ENCODE measurements around the gene EFNA1. TPM values are rescaled to one million over a fixed set of nuclear protein-coding genes. Genes with fewer than 3 reads are reported as not detected.

The EFNA1 gene
- polyA plus RNA-seq, 1 of the 3 experiments (the other 2 are of a cell fraction), result 14.4 TPM

DNA sequence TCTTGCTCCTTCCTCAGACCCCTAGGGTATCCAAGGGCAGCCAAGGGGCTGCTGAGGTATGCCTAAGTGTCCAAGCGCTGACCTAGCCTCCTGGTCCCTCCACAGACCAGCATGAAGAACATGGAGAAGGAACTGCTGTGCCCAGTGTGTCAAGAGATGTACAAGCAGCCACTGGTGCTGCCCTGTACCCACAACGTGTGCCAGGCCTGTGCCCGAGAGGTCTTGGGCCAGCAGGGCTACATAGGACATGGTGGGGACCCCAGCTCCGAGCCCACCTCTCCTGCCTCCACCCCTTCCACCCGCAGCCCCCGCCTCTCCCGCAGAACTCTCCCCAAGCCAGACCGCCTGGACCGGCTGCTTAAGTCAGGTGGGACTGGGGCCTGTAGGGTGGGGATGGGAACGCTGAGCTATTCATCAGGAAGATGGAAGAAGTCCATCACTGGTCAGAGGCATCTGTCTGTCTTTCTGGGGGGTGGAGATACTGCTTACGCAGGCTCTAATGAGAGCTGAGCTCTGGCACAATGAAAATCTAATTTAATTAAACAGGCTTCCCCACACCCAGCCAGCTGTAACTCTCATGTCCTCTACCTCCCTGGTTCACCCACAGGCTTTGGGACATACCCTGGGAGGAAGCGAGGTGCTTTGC, 47.7 kb downstream of the EFNA1 start:
- WGBS (ENCODE audit: low lambda C conversion rate), result 100% methylated on average over 3 of the region's 12 CpGs
- TF ChIP-seq MEF2A (IDR thresholded peaks at IDR 0.05; ENCODE audit: borderline replicate concordance, low read depth) (no peak), GATA2 (CRISPR knock-in tag; IDR thresholded peaks at IDR 0.05) (no peak), USF1 (IDR thresholded peaks at IDR 0.05; ENCODE audit: borderline replicate concordance, low read depth) (no peak)
- TF ChIP-seq, protein P1, sequence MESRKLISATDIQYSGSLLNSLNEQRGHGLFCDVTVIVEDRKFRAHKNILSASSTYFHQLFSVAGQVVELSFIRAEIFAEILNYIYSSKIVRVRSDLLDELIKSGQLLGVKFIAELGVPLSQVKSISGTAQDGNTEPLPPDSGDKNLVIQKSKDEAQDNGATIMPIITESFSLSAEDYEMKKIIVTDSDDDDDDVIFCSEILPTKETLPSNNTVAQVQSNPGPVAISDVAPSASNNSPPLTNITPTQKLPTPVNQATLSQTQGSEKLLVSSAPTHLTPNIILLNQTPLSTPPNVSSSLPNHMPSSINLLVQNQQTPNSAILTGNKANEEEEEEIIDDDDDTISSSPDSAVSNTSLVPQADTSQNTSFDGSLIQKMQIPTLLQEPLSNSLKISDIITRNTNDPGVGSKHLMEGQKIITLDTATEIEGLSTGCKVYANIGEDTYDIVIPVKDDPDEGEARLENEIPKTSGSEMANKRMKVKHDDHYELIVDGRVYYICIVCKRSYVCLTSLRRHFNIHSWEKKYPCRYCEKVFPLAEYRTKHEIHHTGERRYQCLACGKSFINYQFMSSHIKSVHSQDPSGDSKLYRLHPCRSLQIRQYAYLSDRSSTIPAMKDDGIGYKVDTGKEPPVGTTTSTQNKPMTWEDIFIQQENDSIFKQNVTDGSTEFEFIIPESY (IDR thresholded peaks at IDR 0.05; ENCODE audit: borderline replicate concordance, low read depth), result no peak
- ChIA-PET CTCF (interaction anchor here (0.6 to 14.8 kb wide), 19 partner anchors 9 to 124 kb away, joined by 3 to 496 read pairs (median 6); partner anchors contain the start of genes ADAM15, MTX1 and THBS3), POLR2A (interaction anchor here (0.5 to 2.8 kb wide), 7 partner anchors 9 to 190 kb away, joined by 3 to 27 read pairs (median 5); partner anchors contain the start of genes EFNA1 and THBS3)
- Histone ChIP-seq H3K9me3 (no peaks in the 10 kb centered on the region), H3K79me2 (ENCODE audit: insufficient read depth) (peaks cover 38% of the 10 kb centered on the region), H3F3A (replicated peaks; ENCODE audit: insufficient read depth) (peaks cover 29% of the 10 kb centered on the region), H3K9ac (no peak overlapping the region), H3K4me2 (peak overlapping the region; percentile 94), H4K20me1 (ENCODE audit: insufficient read depth) (no peaks in the 10 kb centered on the region), H3K36me3 (replicated peaks in 1 of 2; ENCODE audit: control insufficient read depth in 1 of 2, insufficient read depth in 2 of 2, low read length in 1 of 2) (peaks cover 23 to 38% of the 10 kb centered on the region in 2 experiments), H3K4me1 (ENCODE audit: control insufficient read depth in 1 of 2, insufficient read depth in 2 of 2, low read depth in 1 of 2, low read length in 1 of 2) (peaks cover 0 to 33% of the 10 kb centered on the region in 2 experiments; a peak in 3 of 4 replicates), H3K27ac (ENCODE audit: low read depth in 2 of 2, low read length in 1 of 2) (peak overlapping the region in 1 of 2 experiments; percentile 92; a peak in 2 of 4 replicates), H3K9me2 (no peaks in the 10 kb centered on the region), H2AFZ (ENCODE audit: low read depth) (no peak overlapping the region), H3K4me3 (ENCODE audit: low read depth in 2 of 2, low read length in 1 of 2) (peak overlapping the region; percentile 75 to 93), H3K27me3 (ENCODE audit: insufficient read depth) (no peaks in the 10 kb centered on the region)
- no peak for DNase-seq

- Histone ChIP-seq H3K4me3 (ENCODE audit: low read depth in 2 of 2, low read length in 1 of 2) (no peak overlapping the region), H3K27me3 (ENCODE audit: insufficient read depth) (no peaks in the 10 kb centered on the region), H3K9me2 (no peaks in the 10 kb centered on the region), H3K27ac (ENCODE audit: low read depth in 2 of 2, low read length in 1 of 2) (peak overlapping the region in 1 of 2 experiments; percentile 92; a peak in 2 of 4 replicates), H3K9ac (no peak overlapping the region), H3K9me3 (no peaks in the 10 kb centered on the region), H3K36me3 (replicated peaks in 1 of 2; ENCODE audit: control insufficient read depth in 1 of 2, insufficient read depth in 2 of 2, low read length in 1 of 2) (peaks cover 25 to 35% of the 10 kb centered on the region in 2 experiments), H3K4me2 (peak overlapping the region; percentile 94; the same call in 1 of the 2 replicates), H2AFZ (ENCODE audit: low read depth) (no peak overlapping the region), H3K4me1 (ENCODE audit: control insufficient read depth in 1 of 2, insufficient read depth in 2 of 2, low read depth in 1 of 2, low read length in 1 of 2) (peaks cover 0 to 33% of the 10 kb centered on the region in 2 experiments; a peak in 3 of 4 replicates), H3K79me2 (ENCODE audit: insufficient read depth) (peaks cover 33% of the 10 kb centered on the region), H4K20me1 (ENCODE audit: insufficient read depth) (no peaks in the 10 kb centered on the region), H3F3A (replicated peaks; ENCODE audit: insufficient read depth) (peaks cover 29% of the 10 kb centered on the region)
- WGBS (ENCODE audit: low lambda C conversion rate), result 100% methylated on average over 3 of the region's 9 CpGs
- ChIA-PET POLR2A (interaction anchor here (2.0 to 2.8 kb wide), 3 partner anchors 9 to 31 kb away, joined by 7 to 27 read pairs (median 9); partner anchors contain the start of gene THBS3), CTCF (interaction anchor here (0.6 to 14.8 kb wide), 16 partner anchors 10 to 97 kb away, joined by 3 to 496 read pairs (median 10); partner anchors contain the start of genes MTX1 and THBS3)
- peak; percentile 43 for DNase-seq
- no peak for TF ChIP-seq IRF3 (IDR thresholded peaks at IDR 0.05; ENCODE audit: low read depth, low read length)
- TF ChIP-seq MAX (IDR thresholded peaks at IDR 0.05; ENCODE audit: low read depth), result no peak
- no peak for TF ChIP-seq USF2 (IDR thresholded peaks at IDR 0.05; ENCODE audit: borderline replicate concordance, low read depth, low read length)
- no peak for TF ChIP-seq RFX5 (IDR thresholded peaks at IDR 0.05; ENCODE audit: low read length)
- no peak for TF ChIP-seq JUND (IDR thresholded peaks at IDR 0.05)
- no peak for TF ChIP-seq FOXM1 (IDR thresholded peaks at IDR 0.05; ENCODE audit: low read depth)
- no peak for TF ChIP-seq RAD21 (IDR thresholded peaks at IDR 0.05; ENCODE audit: low read length)
- no peak for TF ChIP-seq FOSL2 (IDR thresholded peaks at IDR 0.05; ENCODE audit: borderline replicate concordance, low read depth)
- TF ChIP-seq RCOR1 (IDR thresholded peaks at IDR 0.05; ENCODE audit: low read length), result no peak
- TF ChIP-seq POLR2AphosphoS5 (IDR thresholded peaks at IDR 0.05; ENCODE audit: low read depth, low read length), result no peak
Measured at GRCh38 chr1:155175927-155176371, 48.3 kb downstream of the EFNA1 start.

Data from SK-N-SH (cell line).